ENCODE measurements around the gene ART3.

The ART3 gene

DNA sequence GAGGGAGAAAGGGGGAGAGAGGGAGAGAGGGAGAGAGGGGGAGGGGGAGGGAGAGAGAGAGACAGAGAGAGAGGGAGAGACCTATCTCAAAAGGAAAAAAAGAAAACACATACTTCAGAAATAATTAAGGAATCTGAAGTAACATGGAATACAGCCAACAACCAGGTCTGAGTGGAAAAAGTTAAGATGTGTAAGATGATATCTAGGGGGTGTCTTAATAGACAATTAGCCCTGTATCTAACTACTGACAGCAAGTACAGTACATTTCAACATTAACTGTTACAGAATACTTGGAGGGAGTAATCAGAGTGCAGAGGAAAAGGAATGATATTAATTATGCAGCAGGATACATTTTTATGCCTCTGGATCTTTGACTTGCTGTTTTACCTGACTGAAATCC is 51.3 kb downstream of the ART3 start:
- no peak for TF ChIP-seq CTCF (IDR thresholded peaks at IDR 0.05; ENCODE audit: low read depth, low read length)
- no peak for DNase-seq (ENCODE audit: extremely low read depth, low read depth)

- TF ChIP-seq CTCF (IDR thresholded peaks at IDR 0.05; ENCODE audit: low read depth, low read length), result no peak
- no peak for DNase-seq (ENCODE audit: extremely low read depth, low read depth)
Measured at GRCh38 chr4:76127754-76128153, 53.2 kb downstream of the ART3 start.

GRCh38 chr4:76141241-76141640 is 66.7 kb downstream of the ART3 start:
- no peak for DNase-seq (ENCODE audit: extremely low read depth, low read depth)
- TF ChIP-seq CTCF (IDR thresholded peaks at IDR 0.05; ENCODE audit: low read depth, low read length), result no peak

GRCh38 chr4:76144546-76144945 is 70.0 kb downstream of the ART3 start:
- no peak for TF ChIP-seq CTCF (IDR thresholded peaks at IDR 0.05; ENCODE audit: low read depth, low read length)

GRCh38 chr4:76147454-76148141 is 73.1 kb downstream of the ART3 start:
- no peak for DNase-seq (ENCODE audit: extremely low read depth, low read depth)
- no peak for TF ChIP-seq CTCF (IDR thresholded peaks at IDR 0.05; ENCODE audit: low read depth, low read length)

More at GRCh38 chr4:76144546-76144945, 70.0 kb downstream of the ART3 start:
- DNase-seq (ENCODE audit: extremely low read depth, low read depth), result no peak

GRCh38 chr4:76148142-76148865 is 73.8 kb downstream of the ART3 start, which contains the start of gene NUP54:
NUP54 (minus strand) TSS chr4:76148397; CDS start chr4:76148374, 23 bp downstream.
- peak; percentile 75 for DNase-seq (ENCODE audit: extremely low read depth, low read depth)
- TF ChIP-seq CTCF (IDR thresholded peaks at IDR 0.05; ENCODE audit: low read depth, low read length), result no peak

GRCh38 chr4:76153356-76153755 is 78.8 kb downstream of the ART3 start:
- no peak for TF ChIP-seq CTCF (IDR thresholded peaks at IDR 0.05; ENCODE audit: low read depth, low read length)
- no peak for DNase-seq (ENCODE audit: extremely low read depth, low read depth)

Data from AG09319 (cell line).